RWPE2 (cell line): Measurements from ENCODE around the gene MAPKAPK3.

Source experiments
- ATAC-seq: fragments of 200-7000 bp; cut with Tn5 transposase; 3 replicates; pipeline ENCODE4 v1.9.1; 2021; ENCODE audit warnings: low read depth
- DNase-seq: peaks from one replicate; pipeline ENCODE4 v3.0.0-alpha.2; 2020; ENCODE audit warnings: low spot score
- H3K27ac ChIP-seq: fragments of 450-650 bp; 2 replicates; pipeline ENCODE4 v1.5.1; 2017; ENCODE audit warnings: mild to moderate bottlenecking; ENCODE audit not compliant: poor library complexity, severe bottlenecking
- H3K27me3 ChIP-seq: fragments of 250-450 bp; sonication (Bioruptor Pico); 2 replicates; pipeline ENCODE4 v1.5.1; 2021; ENCODE audit warnings: mild to moderate bottlenecking, moderate library complexity; ENCODE audit not compliant: insufficient read depth, poor library complexity, severe bottlenecking
- H3K36me3 ChIP-seq: fragments of 250-450 bp; sonication (Bioruptor Pico); 2 replicates; pipeline ENCODE4 v1.5.1; 2020; ENCODE audit warnings: low read depth, mild to moderate bottlenecking, moderate library complexity
- H3K4me1 ChIP-seq: fragments of 250-450 bp; sonication (Bioruptor Pico); 2 replicates; pipeline ENCODE4 v1.5.1; 2021; ENCODE audit warnings: mild to moderate bottlenecking, moderate library complexity; ENCODE audit not compliant: insufficient read depth, poor library complexity, severe bottlenecking
- H3K4me3 ChIP-seq: fragments of 250-450 bp; sonication (Bioruptor Pico); 2 replicates; pipeline ENCODE4 v1.5.1; 2021; ENCODE audit warnings: mild to moderate bottlenecking, moderate library complexity; ENCODE audit not compliant: severe bottlenecking
- H3K9me3 ChIP-seq: fragments of 250-450 bp; sonication (Bioruptor Pico); 2 replicates; pipeline ENCODE4 v1.5.1; 2021; ENCODE audit warnings: mild to moderate bottlenecking, moderate library complexity; ENCODE audit not compliant: severe bottlenecking
- CTCF ChIP-seq: fragments of 450-650 bp; IDR thresholded peaks from one replicate; pipeline ENCODE4 v1.5.1; 2017; ENCODE audit warnings: mild to moderate bottlenecking, moderate library complexity; ENCODE audit not compliant: poor library complexity, severe bottlenecking

The MAPKAPK3 gene

DNA sequence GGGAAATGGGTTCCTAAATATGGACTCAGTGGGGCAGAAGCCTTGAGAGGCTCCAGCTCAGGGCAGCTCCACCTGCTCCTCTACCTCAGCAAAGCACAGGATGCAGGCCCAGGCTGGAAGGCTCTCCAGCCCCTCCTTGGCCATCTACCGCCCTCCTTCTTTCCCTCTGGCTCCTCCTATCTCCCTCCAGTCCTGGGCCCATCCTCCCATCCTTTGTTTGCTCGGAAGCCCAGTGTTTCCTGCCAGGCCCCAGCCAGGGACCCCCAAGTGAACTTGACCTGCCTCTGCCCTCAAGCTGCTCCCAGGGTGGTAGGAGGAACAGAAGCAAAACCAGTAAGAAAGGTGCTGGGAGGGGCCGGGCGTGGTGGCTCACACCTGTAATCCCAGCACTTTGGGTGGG is 20.1 kb downstream of the MAPKAPK3 start:
- no peak overlapping the region for H3K27ac ChIP-seq
- no peaks in the 10 kb centered on the region for H3K27me3 ChIP-seq
- peaks cover 20% of the 10 kb centered on the region for H3K36me3 ChIP-seq
- no peaks in the 10 kb centered on the region for H3K4me1 ChIP-seq
- H3K9me3 ChIP-seq: no peaks in the 10 kb centered on the region
- no peak for TF ChIP-seq CTCF
- DNase-seq (no peak), ATAC-seq (no peak)
- H3K4me3 ChIP-seq: no peak overlapping the region

GRCh38 chr3:50637945-50638344 is 21.0 kb downstream of the MAPKAPK3 start:
- Histone ChIP-seq H3K4me1 (no peaks in the 10 kb centered on the region), H3K9me3 (no peaks in the 10 kb centered on the region), H3K27ac (no peak overlapping the region), H3K4me3 (no peak overlapping the region), H3K36me3 (peaks cover 30% of the 10 kb centered on the region), H3K27me3 (no peaks in the 10 kb centered on the region)
- TF ChIP-seq CTCF: no peak
- DNase-seq (no peak), ATAC-seq (no peak)

GRCh38 chr3:50639055-50639494 is 22.1 kb downstream of the MAPKAPK3 start:
- no peaks in the 10 kb centered on the region for H3K27me3 ChIP-seq
- no peak overlapping the region for H3K4me3 ChIP-seq
- no peaks in the 10 kb centered on the region for H3K9me3 ChIP-seq
- H3K27ac ChIP-seq: no peak overlapping the region
- ATAC-seq (peak; percentile 62; the same call in 2 of the 3 replicates), DNase-seq (no peak)
- peaks cover 34% of the 10 kb centered on the region for H3K36me3 ChIP-seq
- TF ChIP-seq CTCF: no peak
- no peaks in the 10 kb centered on the region for H3K4me1 ChIP-seq

GRCh38 chr3:50642382-50642781 is 25.4 kb downstream of the MAPKAPK3 start:
- H3K4me1 ChIP-seq: no peaks in the 10 kb centered on the region
- H3K36me3 ChIP-seq: peaks cover 50% of the 10 kb centered on the region
- H3K27ac ChIP-seq: no peak overlapping the region
- no peak overlapping the region for H3K4me3 ChIP-seq
- TF ChIP-seq CTCF: no peak
- ATAC-seq: no peak
- H3K27me3 ChIP-seq: no peaks in the 10 kb centered on the region
- DNase-seq: no peak
- no peaks in the 10 kb centered on the region for H3K9me3 ChIP-seq

DNA sequence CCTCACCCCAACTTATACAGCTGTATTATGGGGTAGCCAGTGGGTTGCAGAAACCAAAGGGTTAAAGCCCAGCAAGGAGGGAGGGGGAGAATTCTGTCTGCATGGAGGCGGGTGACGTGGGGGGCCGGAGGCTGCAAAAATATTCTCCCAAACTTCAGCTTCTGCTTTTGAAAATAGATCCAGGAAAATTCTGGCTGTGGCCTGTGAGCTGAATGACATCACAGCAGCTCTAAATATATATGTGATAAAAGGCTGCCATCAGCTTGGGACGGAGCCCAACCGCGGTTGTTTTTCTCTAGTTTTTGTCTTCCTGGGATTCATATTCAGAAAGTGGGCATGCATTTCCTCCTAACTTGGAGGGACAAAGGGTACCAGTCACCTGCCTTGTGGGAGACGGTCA is 27.6 kb downstream of the MAPKAPK3 start:
- no peak for DNase-seq
- H3K27ac ChIP-seq: no peak overlapping the region

More for the DNA sequence above, 27.6 kb downstream of the MAPKAPK3 start:
- no peaks in the 10 kb centered on the region for H3K9me3 ChIP-seq
- H3K4me3 ChIP-seq: no peak overlapping the region
- no peaks in the 10 kb centered on the region for H3K27me3 ChIP-seq
- H3K4me1 ChIP-seq: no peaks in the 10 kb centered on the region
- TF ChIP-seq CTCF: no peak
- ATAC-seq: no peak
- peaks cover 48% of the 10 kb centered on the region for H3K36me3 ChIP-seq
